ENCODE measurements around the gene COL9A3. TPM values are rescaled to one million over a fixed set of nuclear protein-coding genes. Genes with fewer than 3 reads are reported as not detected.

Gene COL9A3
- total RNA-seq, 2 donors from 2014 or later, result not detected

GRCh38 chr20:62796699-62797491 lies 20.0 kb upstream of the COL9A3 start:
- Mint-ChIP-seq H3K27me3 (no peaks in the 10 kb centered on the region), H3K36me3 (ENCODE audit: low read depth) (peaks cover 4% of the 10 kb centered on the region), H3K4me3 (peak overlapping the region; percentile 88), H3K4me1 (peaks cover 32% of the 10 kb centered on the region), H3K27ac (peak overlapping the region; percentile 62)
- DNase-seq (no peak), ATAC-seq (no peak)
- H3K9me3 ChIP-seq (ENCODE audit: control insufficient read depth, low read length, poor library complexity, severe bottlenecking), result no peaks in the 10 kb centered on the region

- no peak for DNase-seq
- Mint-ChIP-seq H3K4me3 (peak overlapping the region; percentile 88), H3K27me3 (no peaks in the 10 kb centered on the region), H3K36me3 (ENCODE audit: low read depth) (peaks cover 4% of the 10 kb centered on the region), H3K27ac (peak overlapping the region; percentile 62), H3K4me1 (peaks cover 33% of the 10 kb centered on the region)
- ATAC-seq, result no peak
- no peaks in the 10 kb centered on the region for H3K9me3 ChIP-seq (ENCODE audit: control insufficient read depth, low read length, poor library complexity, severe bottlenecking)
Measured at GRCh38 chr20:62797671-62798532, 18.9 kb upstream of the COL9A3 start.

GRCh38 chr20:62799036-62799435 lies 17.8 kb upstream of the COL9A3 start:
- H3K27ac Mint-ChIP-seq, result no peak overlapping the region

GRCh38 chr20:62799459-62799858 lies 17.4 kb upstream of the COL9A3 start:
- ATAC-seq (no peak), DNase-seq (no peak)
- peaks cover 4% of the 10 kb centered on the region for H3K36me3 Mint-ChIP-seq (ENCODE audit: low read depth)
- no peaks in the 10 kb centered on the region for H3K9me3 ChIP-seq (ENCODE audit: control insufficient read depth, low read length, poor library complexity, severe bottlenecking)
- H3K4me1 Mint-ChIP-seq, result peaks cover 30% of the 10 kb centered on the region
- peak overlapping the region; percentile 39 for H3K27ac Mint-ChIP-seq
- H3K27me3 Mint-ChIP-seq, result no peaks in the 10 kb centered on the region
- no peak overlapping the region for H3K4me3 Mint-ChIP-seq

More at GRCh38 chr20:62799036-62799435, 17.8 kb upstream of the COL9A3 start:
- DNase-seq (no peak), ATAC-seq (no peak)
- H3K36me3 Mint-ChIP-seq (ENCODE audit: low read depth), result peaks cover 4% of the 10 kb centered on the region
- peaks cover 31% of the 10 kb centered on the region for H3K4me1 Mint-ChIP-seq
- H3K27me3 Mint-ChIP-seq, result no peaks in the 10 kb centered on the region
- H3K9me3 ChIP-seq (ENCODE audit: control insufficient read depth, low read length, poor library complexity, severe bottlenecking), result no peaks in the 10 kb centered on the region
- H3K4me3 Mint-ChIP-seq, result no peak overlapping the region

GRCh38 chr20:62799873-62800272 lies 17.0 kb upstream of the COL9A3 start:
- no peak overlapping the region for H3K4me3 Mint-ChIP-seq
- DNase-seq (no peak), ATAC-seq (no peak)
- H3K4me1 Mint-ChIP-seq, result peaks cover 27% of the 10 kb centered on the region
- H3K9me3 ChIP-seq (ENCODE audit: control insufficient read depth, low read length, poor library complexity, severe bottlenecking), result no peaks in the 10 kb centered on the region
- H3K27me3 Mint-ChIP-seq, result no peaks in the 10 kb centered on the region
- peak overlapping the region; percentile 39 for H3K27ac Mint-ChIP-seq
- peaks cover 4% of the 10 kb centered on the region for H3K36me3 Mint-ChIP-seq (ENCODE audit: low read depth)

- peaks cover 4% of the 10 kb centered on the region for H3K36me3 Mint-ChIP-seq (ENCODE audit: low read depth)
- H3K27me3 Mint-ChIP-seq, result no peaks in the 10 kb centered on the region
- H3K4me3 Mint-ChIP-seq, result no peak overlapping the region
- ATAC-seq (no peak), DNase-seq (no peak)
- H3K27ac Mint-ChIP-seq, result peak overlapping the region; percentile 39
- H3K9me3 ChIP-seq (ENCODE audit: control insufficient read depth, low read length, poor library complexity, severe bottlenecking), result no peaks in the 10 kb centered on the region
- H3K4me1 Mint-ChIP-seq, result peaks cover 27% of the 10 kb centered on the region
Measured at GRCh38 chr20:62800314-62801259, 16.3 kb upstream of the COL9A3 start.

GRCh38 chr20:62801284-62802010 lies 15.4 kb upstream of the COL9A3 start:
- Mint-ChIP-seq H3K4me3 (no peak overlapping the region), H3K36me3 (ENCODE audit: low read depth) (peaks cover 4% of the 10 kb centered on the region), H3K4me1 (peaks cover 30% of the 10 kb centered on the region), H3K27ac (no peak overlapping the region), H3K27me3 (no peaks in the 10 kb centered on the region)
- ATAC-seq, result no peak
- H3K9me3 ChIP-seq (ENCODE audit: control insufficient read depth, low read length, poor library complexity, severe bottlenecking), result no peaks in the 10 kb centered on the region
- no peak for DNase-seq

- no peak for ATAC-seq
- peaks cover 4% of the 10 kb centered on the region for H3K36me3 Mint-ChIP-seq (ENCODE audit: low read depth)
- H3K4me1 Mint-ChIP-seq, result peaks cover 30% of the 10 kb centered on the region
- H3K27me3 Mint-ChIP-seq, result no peaks in the 10 kb centered on the region
- DNase-seq, result no peak
- no peaks in the 10 kb centered on the region for H3K9me3 ChIP-seq (ENCODE audit: control insufficient read depth, low read length, poor library complexity, severe bottlenecking)
- H3K27ac Mint-ChIP-seq, result no peak overlapping the region
- no peak overlapping the region for H3K4me3 Mint-ChIP-seq
Measured at GRCh38 chr20:62802026-62802712, 14.7 kb upstream of the COL9A3 start.

- Mint-ChIP-seq H3K36me3 (ENCODE audit: low read depth) (no peaks in the 10 kb centered on the region), H3K4me1 (peaks cover 19% of the 10 kb centered on the region), H3K27me3 (no peaks in the 10 kb centered on the region), H3K4me3 (peak overlapping the region; percentile 95), H3K27ac (peak overlapping the region; percentile 96)
- DNase-seq, result no peak
- peak; percentile 35 for ATAC-seq
- no peaks in the 10 kb centered on the region for H3K9me3 ChIP-seq (ENCODE audit: control insufficient read depth, low read length, poor library complexity, severe bottlenecking)
Measured at GRCh38 chr20:62804021-62804626, 12.7 kb upstream of the COL9A3 start.

GRCh38 chr20:62804627-62805154 lies 12.2 kb upstream of the COL9A3 start, which contains the start of gene OGFR:
Gene OGFR, plus strand, starts transcription at chr20:62804835. Its CDS starts 25 bp downstream, at chr20:62804860.
- peak within 1 kb of the TSS; percentile 96 for H3K27ac Mint-ChIP-seq
- ATAC-seq (peak; percentile 72), DNase-seq (peak; percentile 47 to 73 (median 70))
- peaks cover 19% of the 10 kb centered on the region for H3K4me1 Mint-ChIP-seq
- H3K4me3 Mint-ChIP-seq, result peak within 1 kb of the TSS; percentile 95
- no peaks in the 10 kb centered on the region for H3K36me3 Mint-ChIP-seq (ENCODE audit: low read depth)
- no peaks in the 10 kb centered on the region for H3K9me3 ChIP-seq (ENCODE audit: control insufficient read depth, low read length, poor library complexity, severe bottlenecking)
- H3K27me3 Mint-ChIP-seq, result no peaks in the 10 kb centered on the region

- H3K4me3 Mint-ChIP-seq, result peak overlapping the region; percentile 89
- ATAC-seq, result peak; percentile 45
- DNase-seq, result no peak
- H3K27me3 Mint-ChIP-seq, result no peaks in the 10 kb centered on the region
- H3K36me3 Mint-ChIP-seq (ENCODE audit: low read depth), result no peaks in the 10 kb centered on the region
- peaks cover 19% of the 10 kb centered on the region for H3K4me1 Mint-ChIP-seq
- no peaks in the 10 kb centered on the region for H3K9me3 ChIP-seq (ENCODE audit: control insufficient read depth, low read length, poor library complexity, severe bottlenecking)
- H3K27ac Mint-ChIP-seq, result peak overlapping the region; percentile 34
Measured at GRCh38 chr20:62805155-62805710, 11.6 kb upstream of the COL9A3 start.
